ENCODE measurements around the gene PTPRF.
A peak's percentile ranks its signal among the peaks of the same experiment; 100 is the strongest.

PTPRF gene

GRCh38 chr1:43522776-43523480 is 7.8 kb upstream of the PTPRF start:
- no peak overlapping the region for H3K9ac ChIP-seq (ENCODE audit: low read depth, low read length)
- no peaks in the 10 kb centered on the region for H3K9me3 ChIP-seq (ENCODE audit: control insufficient read depth, insufficient read depth, low read length)
- H3K4me1 ChIP-seq (ENCODE audit: insufficient read depth, low read length): peaks cover 5% of the 10 kb centered on the region; the same call in 1 of the 2 replicates
- no peaks in the 10 kb centered on the region for H3K36me3 ChIP-seq (ENCODE audit: insufficient read depth, low read length)

GRCh38 chr1:43524804-43525203 is 5.9 kb upstream of the PTPRF start:
- Histone ChIP-seq H3K9me3 (ENCODE audit: control insufficient read depth, insufficient read depth, low read length) (no peaks in the 10 kb centered on the region), H3K9ac (ENCODE audit: low read depth, low read length) (no peak overlapping the region), H3K36me3 (ENCODE audit: insufficient read depth, low read length) (no peaks in the 10 kb centered on the region), H3K4me1 (ENCODE audit: insufficient read depth, low read length) (peaks cover 7% of the 10 kb centered on the region)

GRCh38 chr1:43526002-43526401 is 4.7 kb upstream of the PTPRF start:
- H3K9me3 ChIP-seq (ENCODE audit: control insufficient read depth, insufficient read depth, low read length): no peaks in the 10 kb centered on the region
- no peak overlapping the region for H3K9ac ChIP-seq (ENCODE audit: low read depth, low read length)
- H3K4me1 ChIP-seq (ENCODE audit: insufficient read depth, low read length): peaks cover 9% of the 10 kb centered on the region
- no peaks in the 10 kb centered on the region for H3K36me3 ChIP-seq (ENCODE audit: insufficient read depth, low read length)

GRCh38 chr1:43527111-43527878 is 3.4 kb upstream of the PTPRF start:
- Histone ChIP-seq H3K36me3 (ENCODE audit: insufficient read depth, low read length) (no peaks in the 10 kb centered on the region), H3K9ac (ENCODE audit: low read depth, low read length) (no peak overlapping the region), H3K9me3 (ENCODE audit: control insufficient read depth, insufficient read depth, low read length) (no peaks in the 10 kb centered on the region), H3K4me1 (ENCODE audit: insufficient read depth, low read length) (peaks cover 9% of the 10 kb centered on the region)

GRCh38 chr1:43529206-43529731 is 1.4 kb upstream of the PTPRF start:
- peak overlapping the region; percentile 22; the same call in 1 of the 2 replicates for H3K9ac ChIP-seq (ENCODE audit: low read depth, low read length)
- H3K4me1 ChIP-seq (ENCODE audit: insufficient read depth, low read length): peaks cover 22% of the 10 kb centered on the region
- no peaks in the 10 kb centered on the region for H3K9me3 ChIP-seq (ENCODE audit: control insufficient read depth, insufficient read depth, low read length)
- H3K36me3 ChIP-seq (ENCODE audit: insufficient read depth, low read length): no peaks in the 10 kb centered on the region

- Histone ChIP-seq H3K36me3 (ENCODE audit: insufficient read depth, low read length) (no peaks in the 10 kb centered on the region), H3K9ac (ENCODE audit: low read depth, low read length) (peak overlapping the region; percentile 89), H3K9me3 (ENCODE audit: control insufficient read depth, insufficient read depth, low read length) (no peaks in the 10 kb centered on the region), H3K4me1 (ENCODE audit: insufficient read depth, low read length) (peaks cover 26% of the 10 kb centered on the region)
These were observed 623 bp downstream of the PTPRF start for GRCh38 chr1:43531107-43531905.

GRCh38 chr1:43531906-43532584 is 1.4 kb downstream of the PTPRF start:
- peak overlapping the region; percentile 89 for H3K9ac ChIP-seq (ENCODE audit: low read depth, low read length)
- no peaks in the 10 kb centered on the region for H3K36me3 ChIP-seq (ENCODE audit: insufficient read depth, low read length)
- H3K9me3 ChIP-seq (ENCODE audit: control insufficient read depth, insufficient read depth, low read length): no peaks in the 10 kb centered on the region
- H3K4me1 ChIP-seq (ENCODE audit: insufficient read depth, low read length): peaks cover 28% of the 10 kb centered on the region

- H3K4me1 ChIP-seq (ENCODE audit: insufficient read depth, low read length): peaks cover 32% of the 10 kb centered on the region
- peak overlapping the region; percentile 89; the same call in 1 of the 2 replicates for H3K9ac ChIP-seq (ENCODE audit: low read depth, low read length)
- no peaks in the 10 kb centered on the region for H3K36me3 ChIP-seq (ENCODE audit: insufficient read depth, low read length)
- H3K9me3 ChIP-seq (ENCODE audit: control insufficient read depth, insufficient read depth, low read length): no peaks in the 10 kb centered on the region
These were observed 2.0 kb downstream of the PTPRF start for GRCh38 chr1:43532716-43533115.

- Histone ChIP-seq H3K9me3 (ENCODE audit: control insufficient read depth, insufficient read depth, low read length) (no peaks in the 10 kb centered on the region), H3K4me1 (ENCODE audit: insufficient read depth, low read length) (peaks cover 32% of the 10 kb centered on the region), H3K36me3 (ENCODE audit: insufficient read depth, low read length) (no peaks in the 10 kb centered on the region), H3K9ac (ENCODE audit: low read depth, low read length) (no peak overlapping the region)
These were observed 2.9 kb downstream of the PTPRF start for GRCh38 chr1:43533584-43533983.

- Histone ChIP-seq H3K4me1 (ENCODE audit: insufficient read depth, low read length) (peaks cover 32% of the 10 kb centered on the region), H3K9ac (ENCODE audit: low read depth, low read length) (no peak overlapping the region), H3K9me3 (ENCODE audit: control insufficient read depth, insufficient read depth, low read length) (no peaks in the 10 kb centered on the region), H3K36me3 (ENCODE audit: insufficient read depth, low read length) (no peaks in the 10 kb centered on the region)
These were observed 3.6 kb downstream of the PTPRF start for GRCh38 chr1:43534256-43534655.

- H3K4me1 ChIP-seq (ENCODE audit: insufficient read depth, low read length): peaks cover 23% of the 10 kb centered on the region
- no peak overlapping the region; the same call in 1 of the 2 replicates for H3K9ac ChIP-seq (ENCODE audit: low read depth, low read length)
- H3K9me3 ChIP-seq (ENCODE audit: control insufficient read depth, insufficient read depth, low read length): no peaks in the 10 kb centered on the region
- H3K36me3 ChIP-seq (ENCODE audit: insufficient read depth, low read length): no peaks in the 10 kb centered on the region
These were observed 5.6 kb downstream of the PTPRF start for GRCh38 chr1:43536196-43536863.

- no peaks in the 10 kb centered on the region for H3K36me3 ChIP-seq (ENCODE audit: insufficient read depth, low read length)
These were observed 6.2 kb downstream of the PTPRF start for GRCh38 chr1:43536864-43537358.

GRCh38 chr1:43537423-43538142 is 6.9 kb downstream of the PTPRF start:
- H3K36me3 ChIP-seq (ENCODE audit: insufficient read depth, low read length): no peaks in the 10 kb centered on the region
- peaks cover 20% of the 10 kb centered on the region for H3K4me1 ChIP-seq (ENCODE audit: insufficient read depth, low read length)
- H3K9me3 ChIP-seq (ENCODE audit: control insufficient read depth, insufficient read depth, low read length): no peaks in the 10 kb centered on the region
- no peak overlapping the region for H3K9ac ChIP-seq (ENCODE audit: low read depth, low read length)

More at GRCh38 chr1:43536864-43537358, 6.2 kb downstream of the PTPRF start:
- Histone ChIP-seq H3K9ac (ENCODE audit: low read depth, low read length) (no peak overlapping the region), H3K4me1 (ENCODE audit: insufficient read depth, low read length) (peaks cover 23% of the 10 kb centered on the region), H3K9me3 (ENCODE audit: control insufficient read depth, insufficient read depth, low read length) (no peaks in the 10 kb centered on the region)
